Renal cortex interstitium (tissue), 11 donors: Measurements from ENCODE around the gene B4GALT1. TPM values are rescaled to one million over a fixed set of nuclear protein-coding genes. Genes with fewer than 3 reads are reported as not detected.

Experiments
- DNase-seq, 11 donors: peaks; one replicate each; pipeline ENCODE4 v3.0.0-alpha.2; 2013; ENCODE audit warnings: low read depth in 9 of 11, low spot score in 4 of 11; ENCODE audit errors: extremely low read depth in 1 of 11
- polyA plus RNA-seq, 3 donors: library from polyadenylated mRNA; unstranded; fragments of 120-200 nt; gene quantifications; one replicate each; pipeline ENCODE4 v1.2.1, GENCODE V29; 2013; ENCODE audit not compliant: insufficient read length in 3 of 3

Gene B4GALT1
- polyA plus RNA-seq, 3 donors, result 102 to 154 (median 129) TPM

DNA sequence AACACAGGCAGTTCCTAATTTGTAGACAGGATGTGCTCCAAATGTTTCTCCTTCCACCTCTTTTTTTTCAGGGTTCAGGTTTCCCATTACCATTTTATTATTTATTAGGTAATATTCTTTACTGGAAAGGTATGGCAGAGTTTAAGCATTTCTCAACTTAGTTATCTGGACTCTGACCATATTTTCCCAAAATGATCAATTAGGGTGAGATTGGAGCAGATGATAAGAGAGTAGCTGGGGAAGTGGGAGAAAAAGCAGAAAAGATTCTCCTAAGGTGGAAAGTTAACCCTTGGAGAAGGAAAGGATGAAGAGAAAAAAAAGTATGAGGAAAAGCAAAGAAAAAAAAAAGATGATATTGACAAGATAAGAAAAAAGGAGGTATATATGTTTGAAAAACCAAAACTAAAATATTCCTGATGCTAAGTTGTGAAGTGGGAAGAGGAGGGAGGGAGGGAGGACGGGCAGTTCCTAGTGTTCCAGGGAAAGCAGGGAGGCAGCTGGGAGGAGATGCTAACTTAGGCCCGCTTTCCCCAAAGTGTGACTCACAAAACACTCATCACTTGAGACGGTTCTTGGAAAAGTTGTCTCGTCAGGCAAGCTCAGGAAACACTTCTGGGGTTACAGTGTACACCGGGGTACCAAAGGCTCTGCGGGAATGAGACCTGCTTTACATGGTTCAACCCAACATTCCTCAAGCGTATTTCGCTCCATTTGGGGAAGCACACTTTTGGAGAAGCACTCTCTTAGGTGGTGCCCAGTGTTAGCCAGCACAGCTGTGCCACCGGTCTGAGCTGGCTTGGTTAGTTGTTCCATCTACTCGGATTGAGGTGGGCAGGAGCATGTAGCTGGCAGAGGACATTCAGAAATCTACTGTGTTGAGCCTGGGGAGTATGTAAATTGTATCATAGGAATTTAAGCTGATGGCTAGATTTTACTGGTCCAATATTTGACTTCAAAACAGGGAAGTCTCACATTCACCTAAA is 35.1 kb downstream of the B4GALT1 start:
- no peak for DNase-seq

DNA sequence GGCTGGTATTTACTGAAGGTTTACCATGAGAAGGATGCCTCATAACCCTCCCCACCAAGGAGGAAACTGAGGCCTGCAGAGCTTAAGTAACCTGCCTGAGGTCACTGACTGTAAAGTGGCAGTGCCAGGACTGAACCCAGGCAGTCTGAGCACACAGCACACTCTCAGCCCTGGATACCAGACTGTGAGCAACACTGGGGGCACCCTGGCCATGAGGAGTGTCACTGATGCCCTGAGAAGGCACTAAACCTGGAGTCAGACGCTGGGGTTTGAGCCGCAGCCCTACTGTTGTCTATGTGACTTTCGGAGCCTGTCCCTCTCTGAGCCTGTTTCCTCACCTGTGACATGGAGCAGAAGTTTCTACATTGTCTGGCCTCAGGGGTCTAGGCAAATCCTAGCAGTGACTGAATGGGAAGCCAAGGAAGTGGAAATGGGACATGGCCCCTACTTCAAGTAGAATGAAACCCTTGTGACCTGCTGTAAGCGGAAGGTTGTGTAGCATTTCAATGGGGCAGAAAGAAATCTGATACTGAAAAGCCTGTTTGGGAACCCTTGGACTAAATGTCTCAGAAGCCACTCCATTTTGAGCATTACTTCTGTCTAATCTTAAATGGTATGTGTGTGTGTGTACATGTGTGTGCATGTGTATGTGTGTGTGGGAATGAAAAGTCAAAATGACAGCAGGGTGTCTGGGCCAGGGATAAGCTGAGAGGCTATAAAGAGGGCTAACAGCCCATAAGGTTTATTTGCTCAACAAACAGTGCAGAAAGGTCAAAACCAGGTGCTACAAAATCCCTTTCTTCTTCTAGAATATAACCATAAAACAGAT is 36.0 kb downstream of the B4GALT1 start:
- DNase-seq, result no peak

DNA sequence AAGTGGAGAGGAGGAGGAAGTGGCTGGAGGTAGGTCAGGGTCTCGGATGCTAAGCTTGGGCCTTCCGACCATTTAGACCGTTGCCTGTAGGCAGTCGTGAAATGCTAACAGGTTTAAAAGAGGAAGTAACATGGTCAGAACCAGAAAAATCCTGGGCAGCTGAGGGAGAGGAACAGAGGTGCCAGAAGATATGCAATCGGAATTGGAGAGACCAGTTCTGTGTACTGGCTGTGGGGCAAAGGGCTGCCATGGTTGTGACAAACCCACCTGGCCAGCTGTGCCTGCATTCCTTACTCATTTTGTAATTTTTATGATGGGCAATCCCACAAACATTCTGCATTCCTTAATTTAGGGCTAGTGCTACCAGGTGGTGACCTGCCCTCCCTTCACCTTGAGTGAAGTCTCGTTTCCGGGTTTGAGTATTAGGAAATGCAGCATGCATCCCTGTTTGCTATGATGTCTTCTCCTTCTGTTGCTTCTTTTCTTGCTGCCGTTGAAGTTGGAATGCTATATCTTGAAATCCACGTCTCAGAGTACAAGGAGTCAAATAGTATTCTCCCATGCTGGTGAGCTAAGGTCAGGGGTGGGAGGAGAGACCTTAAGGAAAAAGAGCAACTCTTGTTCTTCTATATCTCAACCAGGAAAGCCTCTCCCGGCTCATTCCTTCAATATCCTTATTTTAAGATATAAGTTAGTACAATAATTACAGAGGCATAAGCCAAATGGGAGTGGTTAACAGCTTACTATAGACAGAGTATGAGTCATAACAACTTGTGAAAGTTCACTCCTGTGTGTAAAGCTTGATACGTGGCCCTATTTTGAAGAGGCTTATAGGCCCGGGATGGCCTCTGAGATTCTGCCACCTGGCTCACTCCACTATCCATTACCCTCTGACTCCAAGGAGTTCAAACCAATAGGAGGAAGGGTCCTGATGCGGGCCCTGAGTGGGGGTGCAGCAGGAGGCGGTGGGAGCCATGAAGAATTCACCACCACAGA is 37.0 kb downstream of the B4GALT1 start:
- DNase-seq, result no peak

DNA sequence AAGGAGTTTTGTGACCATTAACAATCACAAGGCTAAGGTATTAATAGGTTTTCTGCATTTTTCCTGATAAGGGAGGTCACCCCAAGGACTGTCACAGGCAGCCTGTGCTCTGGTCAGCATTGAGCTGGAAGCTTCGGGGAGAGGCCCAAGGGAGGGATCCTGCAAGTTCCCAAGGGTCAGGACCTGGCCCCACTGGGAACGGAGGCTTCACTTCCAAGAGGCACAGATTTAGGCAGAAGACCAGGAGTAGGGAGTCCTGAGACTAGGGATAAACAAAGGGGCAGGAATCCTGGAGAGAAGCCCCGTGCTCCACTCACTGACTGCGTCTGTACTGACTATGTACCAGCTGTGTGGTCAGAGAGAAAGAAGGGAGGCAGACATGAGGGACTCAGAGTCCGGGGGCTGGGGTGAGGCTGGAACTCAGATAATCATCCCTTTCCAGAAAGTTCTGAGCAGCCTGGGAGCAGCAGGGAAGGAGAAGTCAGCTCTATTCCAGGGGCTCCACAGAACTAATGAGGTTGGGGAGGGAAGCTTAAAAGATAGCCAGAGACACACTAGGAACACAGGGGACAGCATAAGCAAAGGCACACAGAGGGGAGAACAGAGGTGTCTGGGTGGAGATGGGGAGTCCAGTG is 37.8 kb downstream of the B4GALT1 start:
- no peak for DNase-seq

- no peak for DNase-seq
Observed at GRCh38 chr9:33128570-33128969, 38.6 kb downstream of the B4GALT1 start.

DNA sequence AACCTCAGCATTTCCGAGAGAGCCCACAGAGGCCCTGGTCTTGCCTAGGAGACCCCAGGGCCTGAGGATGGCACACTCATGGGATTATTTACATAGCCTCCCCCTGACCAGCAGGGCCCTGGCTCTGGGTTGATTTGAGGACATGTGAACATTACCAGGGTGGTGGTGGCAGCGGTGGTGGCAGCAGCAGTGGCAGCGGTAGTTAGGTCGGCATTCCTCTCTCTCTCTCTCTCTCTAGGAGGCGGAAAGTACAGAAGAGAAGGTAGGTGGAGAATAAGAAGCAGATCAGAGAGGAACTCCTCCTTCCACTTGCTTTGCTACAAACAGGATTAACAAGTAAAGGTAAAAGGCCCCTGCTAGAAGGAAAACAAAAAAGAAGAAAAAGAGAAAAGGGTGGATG is 39.3 kb downstream of the B4GALT1 start:
- DNase-seq, result no peak

DNA sequence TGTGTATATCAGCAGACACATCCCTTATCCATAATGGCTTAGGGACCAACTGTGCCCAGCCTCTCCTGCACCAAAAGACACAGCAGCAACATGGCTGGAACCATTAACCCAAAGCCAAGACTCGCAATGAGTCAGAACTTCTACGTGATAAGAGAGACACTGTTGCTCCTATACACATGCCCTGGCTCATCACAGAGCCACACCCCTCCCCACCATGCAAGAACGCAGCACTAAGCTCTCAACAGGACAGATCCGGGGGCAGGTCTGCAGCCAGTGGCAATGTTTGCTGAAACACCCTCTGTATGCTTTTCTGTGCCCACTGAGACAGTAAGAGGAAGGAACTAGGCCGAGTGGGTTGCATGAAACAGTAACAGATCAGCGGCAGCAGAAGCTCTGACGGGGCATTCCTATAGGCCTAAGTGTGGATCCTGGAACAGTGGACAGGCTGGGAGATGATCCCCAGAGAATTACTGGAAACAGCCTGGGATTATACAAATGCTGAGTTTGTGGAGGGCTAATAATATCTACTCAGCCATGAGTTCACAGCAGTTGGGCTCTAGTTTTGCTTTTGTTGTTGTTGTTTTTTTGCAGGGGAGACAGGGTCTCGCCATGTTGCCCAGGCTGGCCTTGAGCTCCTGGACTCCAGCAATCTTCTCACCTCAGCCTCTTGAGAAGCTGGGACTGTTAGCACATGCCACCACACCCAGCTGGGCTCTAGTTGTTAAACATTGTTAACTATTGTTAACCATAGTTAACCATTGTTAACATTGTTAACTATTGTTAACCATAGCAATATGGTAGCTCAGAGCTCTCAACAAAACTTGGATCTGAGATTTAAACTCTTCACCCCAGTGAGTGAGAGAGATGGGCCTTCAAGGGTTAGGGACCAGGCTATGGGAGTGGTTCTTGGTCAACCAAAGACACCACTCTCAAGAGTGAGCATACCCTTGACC is 41.0 kb downstream of the B4GALT1 start:
- no peak for DNase-seq

DNA sequence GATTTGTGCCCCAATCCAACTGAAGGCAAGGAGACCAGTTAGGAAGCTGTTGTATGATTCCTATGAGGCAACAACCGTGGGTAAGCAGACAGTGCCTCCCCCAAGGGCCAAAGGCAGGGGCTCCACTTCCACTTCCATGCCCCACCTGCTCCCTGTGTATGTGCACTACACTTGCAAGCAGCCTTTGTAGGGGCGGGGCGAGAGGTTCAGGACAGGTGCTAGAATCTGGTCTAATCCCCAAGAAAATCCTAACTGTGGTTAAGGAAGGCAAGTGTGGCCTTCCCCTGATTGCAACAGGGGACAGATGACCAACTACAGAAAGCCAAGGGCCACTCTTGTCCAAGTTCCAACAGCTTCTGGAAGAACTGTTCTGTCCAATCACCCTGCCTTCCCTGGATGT is 41.7 kb downstream of the B4GALT1 start:
- DNase-seq, result no peak

DNA sequence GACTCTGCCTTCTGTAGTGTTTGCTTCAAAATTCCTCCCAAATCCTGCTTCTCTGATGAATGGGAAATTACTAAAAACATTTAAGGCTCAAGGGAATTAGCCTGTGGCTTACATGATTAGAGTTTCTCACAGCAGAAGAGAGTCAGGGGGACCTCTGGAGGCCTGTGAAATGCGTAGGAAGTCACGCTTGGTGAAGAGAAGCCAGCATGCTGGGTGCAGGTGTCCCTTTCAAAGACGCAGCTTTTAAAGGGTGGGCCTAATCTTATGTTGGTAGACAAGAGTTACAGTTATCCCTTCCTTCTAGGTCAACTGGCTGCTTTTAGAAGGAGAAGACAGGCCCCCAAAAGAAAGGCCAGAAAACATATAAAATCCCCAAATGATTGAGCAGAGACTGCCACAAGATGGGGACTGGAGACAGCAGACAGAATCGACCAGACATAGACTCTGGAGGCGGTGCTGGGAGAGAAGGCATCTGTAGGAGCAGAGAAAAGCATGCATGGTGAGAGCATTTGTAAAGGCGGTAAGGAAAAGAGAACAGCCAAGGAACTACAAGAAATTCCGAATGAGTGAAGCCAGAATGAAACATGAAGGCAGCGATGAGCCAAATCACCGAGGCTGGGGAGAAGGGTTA is 42.3 kb downstream of the B4GALT1 start:
- DNase-seq, result no peak

GRCh38 chr9:33124046-33124445 is 43.1 kb downstream of the B4GALT1 start:
- DNase-seq, result no peak

GRCh38 chr9:33123407-33124031 is 43.6 kb downstream of the B4GALT1 start:
- DNase-seq, result no peak

DNA sequence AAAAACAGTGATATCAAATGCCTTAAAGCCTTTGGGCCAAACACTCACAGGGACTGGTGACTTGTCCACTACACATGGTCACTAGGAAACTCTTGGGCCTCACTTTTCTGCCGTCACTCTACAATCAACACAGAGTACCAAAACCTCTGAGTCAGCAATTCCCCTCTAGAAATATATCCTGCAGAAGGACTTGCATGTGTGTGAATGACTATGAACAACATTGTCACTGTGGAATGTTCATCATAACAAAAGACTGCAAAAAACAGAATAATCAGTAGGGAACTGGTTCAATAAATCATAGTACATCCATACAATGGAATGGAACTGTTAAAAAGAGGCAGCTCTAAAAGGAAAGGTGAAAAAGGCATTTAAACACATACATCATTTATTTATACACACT is 46.5 kb downstream of the B4GALT1 start:
- no peak for DNase-seq

GRCh38 chr9:33117796-33118195 is 49.3 kb downstream of the B4GALT1 start:
- no peak for DNase-seq

GRCh38 chr9:33117306-33117705 is 49.8 kb downstream of the B4GALT1 start:
- no peak for DNase-seq

DNA sequence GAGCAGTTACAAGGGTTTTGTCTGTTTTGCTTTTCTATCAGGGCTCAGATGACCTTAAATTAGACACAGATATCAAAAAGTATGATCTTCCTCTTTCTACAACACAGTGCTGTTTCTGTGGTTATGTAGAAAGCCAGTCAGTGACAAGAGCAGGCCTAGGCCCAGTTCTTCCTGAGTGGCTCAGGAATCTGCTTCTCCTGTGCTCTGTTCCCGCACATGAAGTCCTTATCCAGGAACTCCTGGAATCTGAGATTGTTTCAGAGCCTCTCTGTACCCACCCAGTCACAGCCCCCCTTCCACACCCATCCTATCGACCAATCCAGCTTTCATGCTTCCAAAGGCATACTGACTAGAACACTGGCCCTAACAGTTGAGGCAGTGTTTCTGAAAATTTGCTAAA is 50.3 kb downstream of the B4GALT1 start:
- no peak for DNase-seq

DNA sequence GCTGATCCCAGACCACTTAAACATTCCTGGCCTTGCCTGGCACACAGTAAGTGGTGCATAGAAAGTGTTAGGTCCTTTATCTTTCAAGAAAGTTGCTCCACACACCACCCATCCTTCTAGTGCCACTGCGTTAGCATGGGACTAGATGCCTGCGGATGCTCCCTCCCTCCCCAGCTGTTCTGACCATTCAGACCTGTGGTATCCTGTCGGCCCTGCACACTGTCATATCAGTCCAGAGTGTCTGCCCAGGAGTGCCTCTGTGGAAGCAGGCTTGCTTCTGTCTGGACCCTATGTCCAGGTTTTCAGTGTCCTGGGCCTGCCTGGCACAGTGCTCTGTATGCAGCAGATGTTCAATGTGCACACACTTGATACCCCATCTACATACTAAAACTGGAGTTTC is 52.4 kb downstream of the B4GALT1 start:
- DNase-seq, result no peak
